H7 (cell line): ENCODE data around the gene LIMK1. TPM values are rescaled to one million over a fixed set of nuclear protein-coding genes. Genes with fewer than 3 reads are reported as not detected.
"Not testable (repeated sequence)": the region's sequence is repeated elsewhere in the genome, so short reads cannot be mapped to it uniquely, and the experiment has no call there.

Experiments used
- DNase-seq: peaks from one replicate; pipeline ENCODE4 v3.0.0; 2012
- H3K27me3 ChIP-seq: 2 replicates; pipeline ENCODE4 v1.6.0; 2011; ENCODE audit warnings: mild to moderate bottlenecking, low read length; ENCODE audit not compliant: control insufficient read depth, insufficient read depth
- H3K36me3 ChIP-seq: replicated peaks from 2 replicates; pipeline ENCODE4 v1.5.1; 2011; ENCODE audit warnings: low read length; ENCODE audit not compliant: control insufficient read depth, insufficient read depth
- H3K4me3 ChIP-seq: 2 replicates; pipeline ENCODE4 v1.5.1; 2011; ENCODE audit warnings: low read depth, mild to moderate bottlenecking, control low read depth, low read length, moderate library complexity; ENCODE audit not compliant: insufficient read depth
- total RNA-seq: library from RNA; depleted of rRNA; stranded (reverse); fragments of >200 nt; shearing (Covaris generic); gene quantifications from 2 replicates; pipeline ENCODE4 v1.2.3, GENCODE V29; 2014

The LIMK1 gene
- total RNA-seq, 1 experiment from 2014 or later = 99.4 TPM

- Histone ChIP-seq H3K36me3 (peaks cover 9% of the 10 kb centered on the region), H3K4me3 (no peak overlapping the region), H3K27me3 (no peaks in the 10 kb centered on the region)
- DNase-seq = peak; percentile 92
These were observed 31.7 kb downstream of the LIMK1 start for GRCh38 chr7:74115326-74115725.

- Histone ChIP-seq H3K36me3 (peaks cover 9% of the 10 kb centered on the region), H3K4me3 (no peak overlapping the region), H3K27me3 (no peaks in the 10 kb centered on the region)
- DNase-seq = peak; percentile 30
These were observed 32.8 kb downstream of the LIMK1 start for GRCh38 chr7:74116356-74116755.

GRCh38 chr7:74119831-74120230 is 36.2 kb downstream of the LIMK1 start:
- no peak overlapping the region for H3K4me3 ChIP-seq
- peaks cover 2% of the 10 kb centered on the region for H3K36me3 ChIP-seq
- no peak for DNase-seq
- H3K27me3 ChIP-seq = no peaks in the 10 kb centered on the region

GRCh38 chr7:74121401-74122249 is 38.0 kb downstream of the LIMK1 start:
- Histone ChIP-seq H3K36me3 (peaks cover 1% of the 10 kb centered on the region), H3K27me3 (no peaks in the 10 kb centered on the region), H3K4me3 (no peak overlapping the region)
- DNase-seq = peak; percentile 32

- not testable (repeated sequence) for H3K36me3 ChIP-seq, DNase-seq, H3K4me3 ChIP-seq, H3K27me3 ChIP-seq
These were observed 40.3 kb downstream of the LIMK1 start for GRCh38 chr7:74123892-74124291.

- no peaks in the 10 kb centered on the region; the same call in 1 of the 2 replicates for H3K36me3 ChIP-seq
- DNase-seq = no peak
- no peaks in the 10 kb centered on the region for H3K27me3 ChIP-seq
- no peak overlapping the region for H3K4me3 ChIP-seq
These were observed 42.7 kb downstream of the LIMK1 start for GRCh38 chr7:74126220-74126880.

- no peaks in the 10 kb centered on the region for H3K36me3 ChIP-seq
- DNase-seq = no peak
- no peaks in the 10 kb centered on the region for H3K27me3 ChIP-seq
- no peak overlapping the region for H3K4me3 ChIP-seq
These were observed 46.3 kb downstream of the LIMK1 start for GRCh38 chr7:74129887-74130286.

- DNase-seq = no peak
- H3K36me3 ChIP-seq = no peaks in the 10 kb centered on the region
- H3K4me3 ChIP-seq = no peak overlapping the region
- H3K27me3 ChIP-seq = no peaks in the 10 kb centered on the region
These were observed 46.9 kb downstream of the LIMK1 start for GRCh38 chr7:74130518-74130917.

- no peak for DNase-seq
- H3K27me3 ChIP-seq = no peaks in the 10 kb centered on the region
- H3K4me3 ChIP-seq = no peak overlapping the region
- no peaks in the 10 kb centered on the region for H3K36me3 ChIP-seq
These were observed 50.6 kb downstream of the LIMK1 start for GRCh38 chr7:74134117-74134620.

- H3K4me3 ChIP-seq = no peak overlapping the region; the same call in 1 of the 2 replicates
- H3K36me3 ChIP-seq = no peaks in the 10 kb centered on the region
- H3K27me3 ChIP-seq = no peaks in the 10 kb centered on the region
- DNase-seq = peak; percentile 55
These were observed 54.8 kb downstream of the LIMK1 start for GRCh38 chr7:74138334-74138867.

GRCh38 chr7:74138945-74139843 is 55.6 kb downstream of the LIMK1 start:
- no peaks in the 10 kb centered on the region for H3K36me3 ChIP-seq
- peak; percentile 80 for DNase-seq
- H3K27me3 ChIP-seq = no peaks in the 10 kb centered on the region
- H3K4me3 ChIP-seq = peak overlapping the region; percentile 22

- DNase-seq = no peak
- no peak overlapping the region for H3K4me3 ChIP-seq
- no peaks in the 10 kb centered on the region for H3K27me3 ChIP-seq
- H3K36me3 ChIP-seq = no peaks in the 10 kb centered on the region
These were observed 58.1 kb downstream of the LIMK1 start for GRCh38 chr7:74141705-74142104.

GRCh38 chr7:74143383-74143782 is 59.8 kb downstream of the LIMK1 start:
- Histone ChIP-seq H3K27me3 (no peaks in the 10 kb centered on the region), H3K36me3 (no peaks in the 10 kb centered on the region), H3K4me3 (no peak overlapping the region)
- no peak for DNase-seq

- Histone ChIP-seq H3K4me3 (no peak overlapping the region), H3K27me3 (no peaks in the 10 kb centered on the region), H3K36me3 (no peaks in the 10 kb centered on the region)
- DNase-seq = no peak
These were observed 64.9 kb downstream of the LIMK1 start for GRCh38 chr7:74148491-74148890.
